Activated T-helper 9 cell treated with anti-CD3 and anti-CD28 coated beads, Interleukin-2, amount 50 U/mL, for 16 hours (primary cell): ENCODE measurements around the gene SETX.

Experiments
- DNase-seq: peaks from one replicate; pipeline ENCODE4 v3.0.0-alpha.2; 2020; ENCODE audit warnings: low read depth

SETX gene

DNA sequence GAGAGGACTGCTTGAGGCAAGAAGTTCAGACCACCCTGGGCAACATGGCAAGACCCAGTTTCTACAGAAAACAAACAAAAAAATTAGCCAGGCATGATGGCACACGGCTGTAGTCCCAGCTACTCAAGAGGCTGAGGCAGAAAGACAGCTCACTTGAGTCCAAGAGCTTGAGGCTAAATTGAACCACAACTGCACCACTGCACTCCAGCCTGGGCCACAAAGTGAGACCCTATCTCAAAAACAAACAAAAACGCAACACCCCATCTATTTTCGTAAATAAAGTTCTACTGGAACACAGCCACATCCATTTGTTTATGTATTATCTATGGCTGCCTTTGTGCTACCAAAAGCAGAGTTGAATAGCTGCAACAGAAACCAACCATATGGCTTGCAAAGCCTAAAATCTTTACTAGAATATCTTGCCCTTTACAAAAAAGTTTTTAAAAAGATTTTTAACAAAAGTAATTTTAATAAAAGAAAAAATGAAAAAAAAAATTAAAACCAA lies 67.5 kb downstream of the SETX start:
- DNase-seq = no peak

DNA sequence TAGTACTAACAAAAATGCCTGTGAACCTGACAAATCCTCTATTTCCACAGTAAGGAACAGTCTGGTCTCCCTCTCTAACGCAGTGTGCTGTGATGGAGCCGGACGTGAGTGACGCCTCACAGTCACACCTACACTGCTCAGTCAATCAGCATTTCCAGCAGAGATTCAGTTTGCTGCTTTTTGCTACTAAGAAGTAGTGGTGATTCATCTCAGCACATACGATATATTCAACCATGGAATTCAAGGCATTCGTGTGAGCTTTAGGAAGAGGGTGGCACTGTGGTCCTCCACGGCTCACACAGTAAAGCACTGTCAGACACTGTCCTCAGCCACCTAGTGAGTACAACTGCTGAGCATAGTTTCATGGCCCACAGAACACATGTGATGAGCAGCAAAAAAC lies 70.9 kb downstream of the SETX start:
- no peak for DNase-seq

DNA sequence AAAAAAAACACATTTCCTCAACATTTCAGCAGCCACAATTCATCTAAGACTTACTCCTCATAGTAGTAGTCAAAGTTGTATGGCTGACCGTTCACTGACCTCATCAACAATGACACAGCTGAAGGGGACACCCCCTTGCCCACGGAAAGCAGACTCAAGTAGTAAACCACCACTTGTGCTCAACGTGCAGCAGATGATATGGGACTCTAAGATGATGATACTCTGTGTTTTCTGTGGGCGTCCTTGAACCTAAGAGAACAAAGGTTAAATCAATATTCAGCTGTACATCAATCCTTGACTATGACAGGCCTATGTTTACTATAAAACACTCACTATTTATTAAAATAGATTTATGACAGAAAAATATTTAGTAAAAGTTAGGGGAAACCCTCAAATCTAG lies 71.6 kb downstream of the SETX start:
- no peak for DNase-seq

GRCh38 chr9:132274861-132275260 lies 79.9 kb downstream of the SETX start:
- DNase-seq = no peak

- peak; percentile 34 for DNase-seq
Measured at GRCh38 chr9:132269704-132270516, 84.9 kb downstream of the SETX start.

GRCh38 chr9:132268725-132269352 lies 85.9 kb downstream of the SETX start:
- peak; percentile 48 for DNase-seq

DNA sequence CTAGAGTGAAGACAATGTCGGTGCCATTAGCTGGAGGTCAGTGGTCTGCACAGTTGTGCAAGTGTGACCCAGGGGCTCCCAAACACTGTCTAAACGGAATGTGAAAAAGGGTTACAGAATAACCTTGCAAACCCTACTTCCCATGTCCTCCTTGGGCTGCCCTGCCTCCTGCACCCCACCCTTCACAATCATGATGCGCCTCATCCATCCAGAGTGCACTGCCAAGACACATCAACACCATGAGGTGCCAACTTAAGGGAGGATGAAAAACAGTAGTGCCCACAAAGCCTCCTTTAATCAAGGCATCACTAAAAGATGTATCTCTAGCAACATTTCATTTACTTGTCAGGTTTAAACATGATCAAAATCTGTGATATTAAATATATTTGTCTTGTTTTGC lies 87.1 kb downstream of the SETX start:
- DNase-seq = no peak

- no peak for DNase-seq
Measured at GRCh38 chr9:132266017-132266416, 88.8 kb downstream of the SETX start.

DNA sequence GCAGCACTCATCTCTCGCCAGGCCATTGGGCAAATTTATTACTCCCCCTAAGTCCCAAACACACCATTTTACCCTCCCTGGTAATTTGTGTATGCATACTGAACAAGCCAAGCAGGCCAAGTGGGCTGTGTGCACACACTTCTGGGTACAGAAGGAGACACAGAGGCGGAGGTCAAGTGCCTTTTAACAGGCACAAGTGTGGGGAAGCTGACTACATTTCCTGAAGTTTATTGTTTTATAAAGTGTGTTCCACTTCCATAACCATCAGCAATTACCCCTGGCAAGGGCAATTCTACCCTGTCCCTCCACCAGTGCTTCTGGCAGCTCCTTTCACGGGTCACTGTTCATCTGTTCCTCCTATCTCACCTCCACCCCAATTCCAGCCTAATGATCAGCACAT lies 93.9 kb downstream of the SETX start:
- DNase-seq = no peak

DNA sequence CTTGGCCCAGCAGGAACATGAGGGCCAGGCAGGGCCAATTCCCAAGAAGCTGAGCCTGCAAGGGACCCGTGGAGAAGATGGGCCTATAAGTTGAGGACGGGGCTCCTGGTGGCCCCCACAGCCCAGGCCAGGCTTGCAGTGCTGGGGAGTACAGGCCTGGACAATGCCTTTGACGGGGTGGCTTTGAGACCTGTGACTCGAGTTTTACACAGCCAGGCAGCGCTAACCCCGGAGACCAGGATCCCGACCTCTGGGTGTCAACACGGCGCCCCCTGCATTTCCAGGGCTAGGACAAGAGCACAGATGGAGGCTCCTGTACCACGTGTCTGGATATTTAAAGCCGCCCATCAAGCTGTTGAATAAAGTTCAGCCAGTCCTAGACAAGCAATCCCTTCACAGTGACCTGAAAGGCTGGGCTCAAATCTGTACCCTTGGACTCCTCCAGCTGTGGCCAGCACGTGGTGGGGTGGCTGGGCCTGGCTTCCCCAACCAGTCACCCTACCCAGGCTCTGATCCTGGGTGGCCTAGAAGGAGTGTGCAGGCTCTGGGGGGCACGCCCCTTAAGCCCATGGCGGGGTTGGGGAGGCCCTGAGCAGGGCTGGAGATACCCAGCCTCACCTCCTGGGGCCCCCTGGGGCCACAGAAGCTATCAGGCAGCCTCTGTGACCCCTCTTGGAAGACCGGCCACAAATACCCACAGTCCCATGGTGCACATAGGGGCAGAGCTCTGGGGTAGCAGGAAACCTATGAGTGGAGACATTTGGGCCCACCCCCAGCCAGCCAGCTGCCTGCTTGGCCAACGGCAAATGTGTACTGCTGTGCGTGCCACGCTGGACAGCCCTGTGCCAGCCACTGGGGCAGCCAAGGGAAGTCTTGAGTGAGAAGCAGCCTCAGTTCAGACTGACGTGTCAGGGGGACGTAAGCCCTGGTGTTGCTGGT lies 104.2 kb downstream of the SETX start:
- no peak for DNase-seq

- DNase-seq = no peak
Measured at GRCh38 chr9:132249690-132250089, 105.1 kb downstream of the SETX start.

DNA sequence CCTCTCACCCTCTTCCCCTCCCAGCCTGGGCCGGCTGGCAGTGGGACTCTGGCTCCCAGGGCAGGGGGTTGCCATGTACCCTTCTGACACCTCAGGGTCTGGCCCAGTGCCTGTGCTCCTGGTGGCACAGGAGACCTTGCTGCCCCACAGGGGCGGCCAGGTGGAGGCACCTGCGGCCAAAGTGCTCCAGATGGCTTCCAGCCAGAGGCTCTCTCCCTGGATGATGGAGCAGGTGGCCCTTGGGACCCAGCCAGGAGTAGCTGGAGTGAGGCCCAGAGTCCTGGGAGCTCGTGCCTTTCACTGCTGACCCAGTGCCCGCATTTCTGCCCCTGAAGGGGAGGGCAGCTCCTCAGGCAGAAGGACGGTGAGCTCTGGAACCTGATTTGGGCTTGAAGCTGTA lies 105.7 kb downstream of the SETX start:
- DNase-seq = no peak

- no peak for DNase-seq
Measured at GRCh38 chr9:132247942-132248341, 106.8 kb downstream of the SETX start.

GRCh38 chr9:132245465-132245864 lies 109.3 kb downstream of the SETX start:
- no peak for DNase-seq

GRCh38 chr9:132244582-132245455 lies 110.0 kb downstream of the SETX start:
- DNase-seq = no peak

DNA sequence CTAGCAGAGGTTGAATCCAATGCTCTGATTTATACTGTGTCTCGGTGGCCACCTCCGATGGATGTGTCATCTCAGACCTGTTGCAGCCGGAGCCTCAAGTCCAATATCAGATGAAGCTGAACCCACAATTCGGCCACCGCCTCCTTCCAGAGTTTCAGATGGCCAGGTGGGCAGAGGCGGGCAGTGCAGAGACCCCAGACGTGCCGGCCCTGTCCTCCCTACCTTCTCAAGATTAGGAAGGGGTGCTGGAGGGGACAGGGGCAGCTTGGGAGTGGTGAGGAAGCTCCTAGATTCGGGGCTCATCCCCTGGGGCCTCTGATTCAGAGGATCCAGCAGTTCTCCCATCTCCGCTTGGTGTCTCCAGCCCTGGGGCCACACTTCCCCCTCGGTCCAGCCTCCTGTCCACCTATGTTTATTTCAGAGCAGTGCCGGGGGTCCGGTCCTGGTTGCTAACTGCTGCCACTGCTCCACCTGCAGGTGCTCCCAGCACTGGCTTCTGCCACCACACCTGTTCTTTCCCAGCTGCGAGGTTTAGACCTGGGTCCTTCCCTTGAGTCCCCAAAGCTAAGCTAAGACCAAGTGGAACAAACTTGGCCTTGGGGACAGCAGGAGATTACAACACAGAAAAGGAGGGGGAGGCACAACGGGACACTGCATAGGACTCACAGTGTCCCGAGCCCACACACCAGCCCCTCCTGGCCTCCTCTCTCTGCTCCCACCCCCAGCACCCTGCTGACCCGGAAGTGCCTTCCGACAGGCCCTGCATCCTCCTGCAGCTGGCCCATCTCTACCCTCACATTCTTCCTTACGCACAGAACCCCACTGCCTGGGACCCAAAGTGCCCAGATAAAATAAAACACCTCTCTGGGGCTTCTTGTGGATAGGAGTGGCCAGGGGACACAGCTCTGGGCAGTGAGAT lies 111.4 kb downstream of the SETX start:
- no peak for DNase-seq

DNA sequence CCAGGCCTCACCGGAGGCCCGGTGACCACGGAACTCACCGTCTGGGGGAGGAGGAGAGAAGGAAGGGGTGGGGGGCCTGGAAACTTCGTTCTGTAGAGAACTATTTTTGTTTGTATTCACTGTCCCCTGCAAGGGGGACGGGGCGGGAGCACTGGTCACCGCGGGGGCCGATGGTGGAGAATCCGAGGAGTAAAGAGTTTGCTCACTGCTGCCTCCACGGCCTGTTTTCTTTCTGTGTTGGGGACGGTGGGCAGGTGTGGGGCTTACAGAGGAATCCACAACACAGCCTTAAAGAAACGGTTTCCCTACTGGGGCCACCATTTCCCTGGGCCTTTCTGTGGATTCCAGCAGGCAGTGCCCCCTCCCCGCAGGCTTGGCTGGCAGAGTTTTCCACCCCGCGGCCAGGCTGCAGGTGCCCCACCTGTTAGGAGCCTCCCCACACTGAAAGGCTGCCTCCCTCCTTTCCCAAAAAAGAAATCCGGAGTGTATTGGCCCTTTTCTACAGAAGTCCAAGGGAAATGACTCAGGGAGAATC lies 112.1 kb downstream of the SETX start:
- no peak for DNase-seq

GRCh38 chr9:132241840-132242620 lies 112.8 kb downstream of the SETX start:
- peak; percentile 45 for DNase-seq

GRCh38 chr9:132241483-132241839 lies 113.3 kb downstream of the SETX start:
- DNase-seq = no peak
